SIG-M5 treated with dmso at 0.1 percent for 504 hours (cell line): ENCODE data around the gene C1QTNF8.
"Not testable (repeated sequence)": the region's sequence is repeated elsewhere in the genome, so short reads cannot be mapped to it uniquely, and the experiment has no call there.

Experiments used
- DNase-seq: peaks from one replicate; lab custom pipeline; 2025; ENCODE audit not compliant: unreplicated experiment; lab: John Stamatoyannopoulos, UW

The C1QTNF8 gene

GRCh38 chr16:1094601-1095449 lies 1.2 kb downstream of the C1QTNF8 start:
- no peak for DNase-seq

GRCh38 chr16:1094124-1094479 lies 1.9 kb downstream of the C1QTNF8 start:
- no peak for DNase-seq

DNA sequence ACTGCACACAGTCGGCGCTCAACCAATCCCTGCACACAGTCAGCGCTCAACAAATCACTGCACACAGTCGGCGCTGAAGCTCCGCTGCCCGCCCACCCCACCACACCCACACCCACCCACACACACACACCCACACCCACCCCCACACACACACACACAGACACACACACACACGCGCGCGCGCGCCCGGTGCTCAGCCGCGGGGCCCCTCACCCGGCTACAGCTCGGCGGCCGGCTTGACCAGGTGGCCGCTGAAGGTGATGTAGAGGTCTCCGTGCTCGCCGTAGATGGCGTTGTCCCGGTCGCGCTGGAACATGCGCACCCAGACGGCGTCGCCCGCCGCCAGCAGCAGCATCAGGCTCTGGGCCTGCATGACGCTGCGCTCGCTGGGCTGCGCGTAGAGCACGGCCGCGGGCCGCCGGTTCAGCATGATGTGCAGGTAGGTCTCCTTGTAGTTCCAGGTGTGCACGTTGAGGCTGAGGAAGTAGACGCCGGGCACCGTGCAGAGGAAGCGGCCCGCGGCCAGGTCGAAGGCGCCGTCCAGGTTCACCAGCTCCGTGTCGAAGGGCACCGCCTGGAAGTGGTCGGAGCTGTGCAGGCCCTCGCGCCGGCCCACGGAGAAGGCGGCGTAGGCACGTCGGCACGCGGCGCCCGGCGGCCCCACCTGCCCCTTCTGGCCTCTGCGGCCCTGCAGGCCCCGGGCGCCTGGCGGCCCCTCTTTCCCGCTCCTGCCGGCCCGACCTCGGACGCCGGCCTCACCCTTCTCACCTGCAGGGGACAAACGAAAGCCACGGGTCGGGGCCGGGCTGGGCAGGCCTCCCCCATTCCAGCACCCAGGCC lies 2.5 kb downstream of the C1QTNF8 start:
- no peak for DNase-seq

GRCh38 chr16:1092685-1093283 lies 3.3 kb downstream of the C1QTNF8 start:
- DNase-seq, result not testable (repeated sequence)

DNA sequence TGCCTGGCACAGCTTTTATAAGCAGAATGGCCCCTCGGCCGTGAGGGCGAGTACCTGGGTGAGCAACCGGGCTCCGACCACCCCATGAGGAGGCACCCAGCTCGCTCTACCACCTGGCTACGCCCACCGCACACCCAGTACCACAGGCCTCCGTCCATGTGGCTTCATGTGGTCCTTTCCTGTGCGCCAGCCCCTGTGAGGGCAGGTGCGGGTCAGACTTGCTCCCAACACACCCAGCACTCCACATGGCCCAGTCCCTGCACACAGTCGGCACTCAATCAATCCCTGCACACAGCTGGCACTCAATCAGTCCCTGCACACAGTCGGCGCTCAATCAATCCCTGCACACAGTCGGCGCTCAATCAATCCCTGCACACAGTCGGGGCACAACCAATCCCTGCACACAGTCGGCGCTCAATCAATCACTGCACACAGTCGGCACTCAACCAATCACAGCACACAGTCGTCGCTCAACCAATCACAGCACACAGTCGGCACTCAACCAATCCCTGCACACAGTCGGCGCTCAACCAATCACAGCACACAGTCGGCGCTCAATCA lies 4.0 kb downstream of the C1QTNF8 start:
- no peak for DNase-seq

DNA sequence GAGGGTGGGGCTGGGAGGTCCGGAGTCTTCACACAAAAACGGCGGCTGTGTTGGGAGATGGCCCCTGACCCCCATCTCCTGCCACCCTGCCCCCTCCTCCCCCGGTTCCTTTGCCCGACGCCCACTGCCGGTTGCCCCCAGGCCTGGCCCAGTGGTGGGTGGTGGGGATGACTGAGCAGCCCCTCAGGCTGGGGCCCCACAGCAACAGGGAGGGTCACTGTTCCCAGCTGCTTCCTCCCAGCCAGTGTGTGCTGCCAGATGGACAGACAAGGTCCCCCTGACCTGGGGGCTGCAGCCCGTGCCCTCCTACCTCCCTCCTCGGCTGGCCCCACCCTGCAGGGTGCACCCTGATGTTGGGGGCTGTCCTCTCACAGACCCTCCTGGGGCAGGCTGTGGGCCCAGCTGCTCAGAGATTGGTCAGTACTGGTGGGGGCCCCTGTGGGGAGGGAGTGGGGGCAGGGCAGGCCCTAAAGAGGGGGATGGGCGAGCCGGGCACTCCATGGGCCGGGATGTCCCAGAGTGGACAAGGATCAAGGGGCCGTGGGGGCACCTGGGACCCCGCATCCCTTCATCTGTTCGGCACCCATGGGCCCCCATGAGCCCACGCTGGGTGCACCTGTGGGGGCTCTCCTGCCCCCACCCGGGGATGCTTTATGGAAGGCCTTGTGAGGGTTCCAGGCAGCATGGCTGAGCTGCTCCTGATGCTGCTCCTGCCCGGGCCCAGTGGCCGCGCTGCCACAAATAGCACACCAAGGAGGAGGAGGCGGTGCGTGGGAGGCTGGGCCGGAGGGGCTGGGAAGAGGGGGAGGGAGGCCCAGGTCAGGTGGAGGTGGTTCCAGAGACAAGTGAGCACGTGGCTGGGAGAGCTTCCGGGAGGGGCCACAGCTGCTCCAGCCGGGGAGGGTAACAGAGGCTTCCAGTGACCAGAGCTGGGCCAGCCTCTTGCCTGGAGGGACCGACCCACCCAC lies 5.1 kb downstream of the C1QTNF8 start:
- no peak for DNase-seq

DNA sequence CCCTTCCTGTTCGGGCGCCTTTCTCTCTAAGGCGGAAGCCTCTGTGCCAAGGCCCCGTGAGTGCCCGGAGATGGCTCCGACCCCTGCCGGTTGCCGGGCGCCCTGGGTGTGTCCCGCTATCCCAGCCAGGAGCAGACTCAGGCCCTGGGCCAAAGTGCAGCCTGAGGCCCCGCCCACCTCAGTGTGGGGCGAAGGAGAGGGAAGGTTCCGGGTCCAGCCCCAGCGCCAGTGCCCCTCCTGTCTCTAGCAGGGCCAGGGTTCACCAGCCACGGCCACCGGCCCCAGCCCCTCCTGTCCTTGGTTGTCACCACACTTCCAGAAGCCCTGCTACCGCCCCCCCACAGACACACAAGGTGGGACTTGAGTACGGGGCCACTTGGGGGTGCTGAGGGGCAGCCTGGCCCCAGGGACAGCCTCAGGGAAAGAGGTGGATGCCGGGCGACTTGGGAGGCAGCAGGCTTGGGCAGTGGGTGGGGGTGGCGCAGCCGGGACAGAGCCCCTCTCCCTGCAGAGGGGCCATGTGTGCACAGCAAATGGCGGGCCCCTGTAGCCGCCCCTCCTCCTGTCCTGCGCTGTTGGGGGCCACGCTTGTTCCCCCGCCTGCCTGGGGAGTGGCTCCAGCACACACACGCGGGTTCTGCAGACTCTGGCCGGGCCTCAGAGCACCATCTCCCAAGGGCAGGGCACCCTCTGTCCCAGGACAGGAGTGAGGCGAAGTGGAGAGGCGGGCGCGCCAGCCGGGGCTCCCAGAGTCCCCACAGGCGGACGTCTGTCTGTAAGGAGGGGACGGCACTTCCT lies 6.0 kb downstream of the C1QTNF8 start:
- DNase-seq, result no peak

DNA sequence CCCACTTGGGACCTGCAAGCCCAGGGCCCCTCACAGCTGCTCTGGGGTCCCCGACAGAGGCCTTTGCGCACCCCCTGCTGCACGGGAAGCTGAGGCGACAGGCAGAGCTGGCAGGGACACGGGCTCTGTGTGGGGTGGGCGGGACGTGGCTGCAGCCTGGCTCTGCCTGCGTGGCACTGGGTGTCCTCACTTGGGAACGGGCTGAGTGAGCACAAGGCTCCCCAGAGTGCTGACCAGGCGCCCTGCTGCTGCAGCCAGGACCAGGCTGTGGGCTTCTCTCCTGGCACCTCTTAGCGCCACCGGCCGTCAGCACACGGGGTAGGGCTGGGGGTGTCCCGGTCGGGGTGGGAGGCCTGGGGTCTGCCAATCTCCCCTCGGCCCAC lies 6.6 kb downstream of the C1QTNF8 start:
- DNase-seq, result no peak

GRCh38 chr16:1088295-1089170 lies 7.5 kb downstream of the C1QTNF8 start:
- no peak for DNase-seq

DNA sequence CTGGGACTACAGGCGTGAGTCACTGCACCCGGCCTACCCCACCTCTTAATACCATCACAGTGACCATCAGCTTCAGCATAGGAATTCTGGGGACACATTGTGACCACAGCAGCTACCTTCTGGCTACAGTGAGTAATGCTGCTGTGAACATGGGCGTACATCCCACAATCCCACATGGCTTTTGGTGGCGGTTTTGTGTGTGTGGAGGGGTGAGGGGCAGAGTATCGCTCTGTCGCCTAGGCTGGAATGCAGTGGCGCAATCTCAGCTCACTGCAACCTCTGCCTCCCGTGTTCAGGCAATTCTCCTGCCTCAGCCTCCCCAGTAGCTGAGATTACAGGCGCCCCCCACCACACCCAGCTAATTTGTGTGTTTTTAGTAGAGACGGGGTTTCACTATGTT lies 9.6 kb downstream of the C1QTNF8 start:
- DNase-seq, result not testable (repeated sequence)

DNA sequence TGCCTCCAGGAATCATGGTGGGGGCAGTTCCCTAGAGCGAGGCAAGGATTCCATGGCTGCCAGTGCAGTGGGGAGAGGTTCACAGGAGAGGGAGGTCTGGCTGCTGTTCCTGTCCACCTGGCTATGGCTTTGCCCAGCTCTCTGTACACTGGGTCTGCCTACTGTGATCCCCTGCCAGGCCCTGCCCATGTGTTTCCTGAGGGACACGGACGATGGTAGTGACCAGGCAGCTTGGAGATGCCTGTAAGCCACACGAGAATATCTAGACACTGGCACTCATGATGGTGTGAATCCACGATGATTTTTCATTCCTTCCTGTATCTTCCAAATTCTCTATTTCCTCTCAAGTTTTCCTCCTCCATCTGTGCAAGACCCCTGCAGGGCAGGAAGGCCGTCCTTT lies 11.1 kb downstream of the C1QTNF8 start:
- no peak for DNase-seq

DNA sequence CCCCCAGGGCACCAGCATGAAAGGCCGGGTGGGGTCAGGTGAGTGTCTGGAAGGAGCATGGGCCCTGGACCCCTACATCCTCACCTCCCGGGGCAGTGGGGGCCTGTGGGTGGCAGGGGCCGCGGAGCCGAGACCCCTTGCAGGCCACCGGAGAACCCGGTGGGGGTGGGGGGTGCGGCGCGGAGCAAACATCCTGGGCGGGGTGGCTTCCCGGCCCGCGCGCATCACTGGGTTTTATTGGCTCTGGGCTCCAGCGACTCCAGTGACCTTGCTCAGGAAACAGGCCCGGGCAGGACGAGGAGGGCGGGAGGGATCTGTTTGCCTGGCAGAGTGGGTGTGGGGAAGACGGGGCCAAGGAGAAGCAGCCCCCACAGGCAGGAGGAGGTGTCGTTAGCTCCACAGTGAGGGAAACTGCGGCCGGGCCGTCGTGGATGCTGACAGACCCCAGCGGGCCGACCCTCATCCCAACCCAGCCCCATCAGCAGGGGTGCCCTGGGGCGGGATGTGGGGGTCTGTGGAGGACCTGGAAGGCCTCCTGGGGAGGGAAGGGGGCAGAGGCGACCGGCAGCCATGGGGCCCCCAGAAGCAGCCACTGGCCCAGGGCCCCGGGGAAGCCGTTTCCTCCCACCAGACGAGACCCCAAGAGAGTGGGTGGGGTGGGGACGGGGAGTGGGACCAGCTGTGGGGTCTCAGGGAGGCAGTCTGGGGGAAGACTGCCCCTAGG lies 12.9 kb downstream of the C1QTNF8 start:
- DNase-seq, result no peak

DNA sequence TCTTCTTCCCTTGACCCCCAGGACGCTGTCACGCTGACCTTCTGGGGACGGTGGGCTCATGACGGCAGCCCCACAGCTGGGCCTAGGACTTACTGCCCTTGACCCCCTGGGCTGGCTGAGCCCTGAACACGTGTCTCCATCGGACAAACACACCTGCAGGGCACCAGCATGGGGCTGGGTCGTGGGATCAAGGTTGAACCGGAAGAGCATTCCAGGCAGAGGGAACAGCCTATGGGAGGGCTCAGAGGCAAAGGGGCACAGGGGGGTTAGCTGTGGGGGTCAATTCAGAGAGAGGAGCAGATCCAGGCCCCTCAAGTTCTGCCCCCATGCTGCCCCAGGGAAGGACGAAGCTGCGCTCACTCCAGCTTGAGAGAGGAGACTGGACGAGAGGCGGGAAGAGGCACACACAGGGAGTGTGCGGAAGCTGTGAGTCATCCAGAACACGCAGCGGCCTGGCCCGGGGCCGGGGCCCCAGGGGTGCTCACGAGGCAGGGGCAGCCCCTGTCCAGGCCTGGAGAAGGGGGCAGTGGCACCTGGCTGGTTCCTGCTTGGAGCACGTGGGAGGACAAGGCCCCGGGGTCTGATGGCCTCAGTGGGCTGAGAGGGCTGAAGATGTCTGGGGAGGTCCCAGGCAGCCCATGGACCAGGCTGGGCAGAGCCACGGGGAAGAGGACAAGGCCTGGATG lies 13.6 kb downstream of the C1QTNF8 start:
- no peak for DNase-seq

- no peak for DNase-seq
These were observed 14.2 kb downstream of the C1QTNF8 start for GRCh38 chr16:1081734-1082265.

DNA sequence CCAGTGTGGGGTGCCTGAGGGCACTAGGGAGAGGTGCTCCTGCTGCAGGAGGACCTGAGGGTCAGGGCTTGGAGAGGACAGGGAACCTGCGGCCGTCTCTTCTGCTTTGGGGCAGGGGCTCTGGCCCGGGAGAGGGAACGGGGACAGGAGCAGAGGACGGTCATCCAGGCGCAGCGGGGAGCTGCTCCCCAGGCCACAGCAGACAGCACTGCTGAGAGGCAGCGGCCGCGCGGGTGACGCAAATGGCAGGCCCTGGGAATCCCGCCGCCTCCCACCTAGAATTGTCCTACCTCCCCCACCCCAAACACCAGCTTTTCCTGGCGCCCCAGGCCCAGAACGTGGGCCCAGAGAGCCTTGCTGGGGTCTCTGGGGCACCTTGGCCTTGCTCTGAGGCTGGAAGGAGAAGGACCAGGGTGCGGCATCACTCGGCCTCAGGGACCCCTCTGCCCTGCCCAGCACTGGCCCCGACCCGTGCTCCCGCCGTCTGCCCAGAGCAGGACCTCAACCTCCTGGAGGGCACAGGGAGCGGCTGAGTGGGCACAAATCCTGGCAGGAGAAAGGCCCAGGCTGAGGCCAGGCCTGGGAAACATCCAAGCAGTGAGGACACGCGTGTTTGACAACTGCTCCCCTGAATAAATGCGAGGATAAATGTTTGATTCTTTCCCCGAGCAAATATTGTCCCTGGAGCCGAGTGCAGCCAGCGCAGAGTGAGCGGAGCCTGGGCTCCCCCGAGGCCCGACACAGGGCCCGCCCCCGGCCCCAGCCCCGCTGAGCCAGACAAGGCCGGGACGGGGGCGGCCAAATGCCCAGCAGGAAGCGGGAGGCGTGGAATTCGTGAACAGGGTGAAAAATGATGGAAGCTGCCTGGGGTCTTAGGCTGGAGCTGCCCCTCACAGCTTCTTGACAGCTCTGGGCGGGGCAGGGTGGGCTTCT lies 15.0 kb downstream of the C1QTNF8 start:
- DNase-seq, result no peak
